ENCODE measurements around the gene PPOX.

DNA sequence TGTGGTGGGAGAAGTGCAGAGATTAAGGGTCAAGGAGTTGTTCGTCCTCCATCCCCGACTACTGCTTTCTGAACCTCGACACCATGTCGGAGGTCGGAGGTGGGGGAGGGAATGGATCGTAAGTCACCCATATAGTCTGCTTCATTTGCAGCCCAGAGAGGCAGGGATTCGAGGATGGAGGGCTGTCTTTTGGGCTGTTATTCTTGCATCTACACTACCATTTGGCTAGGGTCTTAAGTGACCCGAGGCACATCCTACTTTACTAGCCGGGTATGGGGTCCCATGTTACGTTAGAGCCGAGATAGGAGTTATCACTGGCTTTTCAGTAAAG lies 6.3 kb upstream of the PPOX start:
- TF ChIP-seq POLR2AphosphoS5 (IDR thresholded peaks at IDR 0.05; ENCODE audit: low read depth, low read length), result no peak
- no peak for TF ChIP-seq TAF1 (IDR thresholded peaks at IDR 0.05; ENCODE audit: borderline replicate concordance, low read depth, low read length)

Data from GM12892 (cell line).